GM21447 (cell line): ENCODE results near the gene TSPAN18.

Source experiments
- ATAC-seq: cut with Tn5 transposase; IDR thresholded peaks from one replicate; pipeline ENCODE4 v1.9.1; 2021; ENCODE audit not compliant: unreplicated experiment

The TSPAN18 gene

DNA sequence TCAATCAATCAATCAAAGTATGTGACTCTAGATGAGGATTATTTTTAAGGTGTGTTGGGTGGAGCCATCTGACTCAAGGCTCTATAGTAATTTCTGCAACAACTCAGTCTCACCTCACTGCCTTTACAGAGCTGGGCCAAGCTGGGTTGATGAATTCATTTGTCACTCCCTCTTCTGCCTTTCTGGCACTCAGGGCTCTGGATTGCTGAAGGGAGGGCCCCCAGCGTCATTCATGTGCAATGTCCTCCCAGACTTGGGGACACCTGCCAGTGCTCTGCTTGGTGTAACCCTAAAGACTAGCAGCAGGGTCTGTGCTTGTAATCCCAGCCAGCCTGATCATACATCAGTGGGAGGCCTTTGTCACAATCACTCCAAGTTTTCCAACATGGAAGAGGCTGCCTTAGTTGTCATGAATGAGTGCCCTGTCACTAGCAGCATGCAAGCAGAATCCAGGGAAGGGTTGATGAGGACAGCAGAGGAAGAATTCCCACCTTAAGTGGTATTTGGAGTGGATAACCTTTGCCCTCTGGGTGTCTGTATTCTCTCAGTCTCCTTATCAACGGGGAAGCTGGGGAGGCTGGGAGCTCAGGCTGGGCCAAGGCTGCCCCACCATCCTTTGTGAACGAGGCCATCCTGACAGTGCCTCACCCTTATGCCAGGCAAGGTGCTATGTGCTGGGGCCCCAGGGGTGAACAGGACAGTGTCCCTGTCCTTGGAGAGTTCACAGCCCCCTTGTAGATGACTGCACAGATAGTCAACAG lies 225.9 kb downstream of the TSPAN18 start:
- no peak for ATAC-seq

DNA sequence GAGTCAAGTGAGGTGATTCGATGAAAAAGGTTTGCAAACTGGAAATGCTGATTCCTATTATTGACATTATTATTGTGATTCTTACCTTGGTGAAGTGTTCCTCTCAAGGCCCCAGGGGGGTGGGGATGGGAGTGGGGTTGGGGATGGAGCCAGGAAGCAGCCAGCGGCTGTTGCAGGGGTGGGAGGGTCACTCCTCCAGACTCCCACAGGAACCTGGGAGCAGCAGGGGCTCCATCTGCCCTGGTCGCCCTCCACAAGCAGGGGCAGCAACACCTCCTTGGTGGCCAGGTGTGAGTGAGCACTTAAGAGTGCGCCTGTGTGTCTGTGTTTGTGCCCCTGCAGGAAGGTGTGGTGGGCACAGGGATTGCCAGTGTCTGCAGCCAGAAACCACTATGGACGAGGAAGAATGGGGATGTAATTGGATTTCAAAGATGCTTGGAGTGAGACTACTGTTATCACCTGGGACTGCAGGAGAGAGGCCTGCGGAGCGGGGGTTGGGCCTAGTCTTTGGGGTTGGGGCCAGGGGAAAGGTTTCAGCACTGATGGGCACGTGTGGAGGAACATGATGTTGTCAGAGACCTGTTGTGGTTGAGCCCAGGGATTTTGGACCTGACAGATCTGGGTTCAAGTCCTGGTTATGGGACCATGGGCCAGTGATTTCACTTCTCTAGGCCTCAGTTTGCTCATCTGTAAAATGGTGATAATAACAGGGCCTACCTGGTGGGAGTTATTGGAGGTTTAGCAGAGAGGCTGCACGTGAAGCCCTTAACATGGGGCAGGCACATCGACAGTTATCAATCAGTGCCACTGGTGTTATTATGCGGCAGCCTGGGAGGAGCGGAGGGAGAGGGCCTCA lies 227.5 kb downstream of the TSPAN18 start:
- ATAC-seq: no peak

DNA sequence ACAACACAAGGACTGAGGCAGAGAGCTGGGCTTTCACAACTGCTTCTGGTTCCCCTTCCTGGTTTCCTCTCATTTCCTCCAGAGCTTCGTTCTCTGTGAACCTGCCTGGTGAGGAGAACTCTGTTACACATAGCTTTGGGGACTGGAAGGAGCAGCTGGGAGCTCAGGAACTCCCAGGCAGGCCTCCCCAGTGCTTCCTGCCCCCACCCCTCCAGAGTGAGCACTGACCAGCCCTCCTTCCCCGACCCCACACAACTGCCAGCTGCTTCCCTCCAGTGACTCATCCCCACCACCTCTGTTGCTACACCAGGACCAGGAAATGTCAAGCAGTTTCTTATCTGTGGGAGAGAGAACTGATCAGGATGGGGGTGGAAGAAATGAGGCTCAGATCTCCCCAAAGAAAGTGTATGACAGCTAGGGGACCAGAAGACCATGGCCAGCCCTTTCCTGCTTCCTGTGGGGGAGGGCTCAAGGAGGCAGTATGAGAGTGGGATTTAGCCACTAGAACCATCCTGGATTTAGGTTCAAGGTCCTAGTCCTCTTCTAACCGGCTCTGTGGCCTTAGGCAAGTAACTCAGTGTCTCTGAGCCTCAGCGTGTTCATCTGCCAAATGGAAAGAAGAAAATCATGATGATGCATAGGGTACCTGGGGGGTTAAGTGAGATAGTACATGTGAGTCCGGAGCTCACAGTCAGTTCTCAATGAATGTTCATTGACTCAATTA lies 228.4 kb downstream of the TSPAN18 start:
- no peak for ATAC-seq

DNA sequence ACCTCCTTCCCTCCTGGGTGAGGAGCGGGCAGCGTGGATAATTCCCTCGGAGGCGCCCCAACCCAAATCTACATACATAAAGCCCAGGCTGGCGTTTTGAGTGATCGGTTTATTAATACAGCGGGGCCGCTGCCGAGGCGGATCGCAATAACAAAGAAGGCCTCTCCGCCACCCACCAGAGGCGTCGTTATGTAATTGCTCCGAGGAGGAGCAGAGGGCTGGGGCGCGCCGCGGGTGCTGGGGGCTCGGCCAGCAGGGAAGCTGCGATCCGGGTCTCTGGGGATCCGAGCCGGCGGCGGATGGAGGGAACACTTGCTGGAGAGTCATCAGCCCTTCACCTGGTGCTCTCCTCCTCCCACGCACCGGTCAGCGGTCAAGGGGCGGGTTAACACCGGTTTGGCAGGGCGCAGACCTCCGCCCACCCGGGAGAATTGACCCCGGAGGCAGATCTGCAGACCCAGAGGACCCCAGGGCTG lies 230.3 kb downstream of the TSPAN18 start:
- ATAC-seq: no peak

DNA sequence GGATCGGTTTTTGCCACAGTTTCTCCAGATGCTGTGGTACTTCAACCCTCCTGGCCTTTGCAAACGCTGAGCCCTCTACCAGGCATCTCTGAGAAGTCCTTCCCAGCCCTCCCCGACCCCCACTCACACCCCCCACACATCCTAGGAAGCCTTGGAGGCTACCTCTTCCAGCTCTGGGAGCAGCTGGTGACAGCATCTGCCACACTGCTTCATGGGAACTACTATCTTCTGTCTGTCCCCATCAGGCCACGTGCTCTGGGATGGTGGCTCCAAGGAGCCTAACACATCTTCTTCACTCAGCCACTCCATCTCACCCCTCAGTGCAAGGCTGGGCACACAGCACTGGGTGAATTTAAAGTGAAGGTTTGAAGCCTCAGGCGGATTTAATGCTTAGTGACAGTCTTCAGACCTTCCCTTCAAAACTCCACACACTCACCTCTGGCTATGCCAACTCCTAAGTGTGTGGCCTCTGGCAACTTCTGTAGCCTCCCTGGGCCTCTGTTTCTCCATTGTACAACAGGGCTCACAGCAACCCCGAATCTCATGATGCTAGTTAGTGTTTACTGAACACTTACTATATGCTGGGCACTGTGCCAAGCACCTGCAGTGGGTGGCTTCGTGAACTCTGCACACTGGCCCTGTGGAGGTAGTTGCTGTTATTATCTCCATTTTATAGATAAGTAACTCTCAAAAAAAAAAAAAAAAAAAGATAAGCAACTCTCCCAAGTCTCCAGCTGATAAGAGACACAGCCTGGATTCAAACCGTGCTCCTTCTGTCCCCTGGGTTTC lies 231.2 kb downstream of the TSPAN18 start:
- no peak for ATAC-seq

DNA sequence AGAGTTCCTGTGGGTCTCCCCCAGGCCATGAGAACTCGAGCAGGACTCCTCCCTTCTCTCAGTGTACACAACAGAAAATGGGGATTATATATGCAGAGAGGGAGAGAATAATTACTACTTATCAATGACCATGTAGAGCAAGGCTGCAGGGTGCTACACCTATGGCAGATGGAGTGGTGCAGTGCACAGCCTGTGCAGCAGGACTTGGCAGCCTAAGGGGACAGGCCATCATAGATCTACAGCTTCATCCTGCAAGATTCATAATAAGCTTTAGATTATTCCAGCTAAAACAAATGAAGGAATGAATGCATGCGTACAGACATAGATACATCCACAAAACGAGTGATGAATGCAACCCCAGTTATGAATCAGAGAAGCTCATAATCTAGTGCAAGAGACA lies 232.3 kb downstream of the TSPAN18 start:
- ATAC-seq: no peak

DNA sequence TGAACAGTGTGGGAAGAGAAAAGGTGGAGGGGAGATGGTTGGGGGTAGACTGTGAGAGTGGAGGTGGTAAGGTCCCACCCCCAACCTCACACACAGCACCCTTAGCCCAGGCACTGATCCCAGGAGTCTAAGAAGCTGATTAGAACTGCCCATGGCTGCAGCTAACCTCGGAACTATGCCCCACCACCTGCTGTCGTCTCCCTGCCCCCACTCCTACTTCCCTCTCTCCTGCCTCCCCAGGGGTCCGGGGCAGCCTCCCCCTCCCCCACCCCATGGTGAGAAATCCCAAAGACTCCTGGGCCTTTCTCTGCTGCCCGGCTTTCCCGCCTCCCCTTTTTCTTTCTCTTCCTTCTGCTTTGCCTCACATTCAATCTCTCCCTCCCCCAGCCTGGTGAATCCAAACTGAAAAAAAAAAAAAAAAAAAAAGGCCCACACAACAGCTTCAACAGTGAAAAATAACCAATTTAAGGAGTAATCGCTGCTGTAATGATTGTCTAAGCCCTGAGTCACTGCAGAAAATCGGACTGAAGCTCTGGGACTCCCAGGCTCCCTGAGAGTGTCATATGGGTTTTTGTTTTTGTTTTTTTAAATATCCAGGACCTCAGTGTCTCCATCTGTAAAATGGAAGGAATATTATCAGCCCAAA lies 233.6 kb downstream of the TSPAN18 start:
- no peak for ATAC-seq

DNA sequence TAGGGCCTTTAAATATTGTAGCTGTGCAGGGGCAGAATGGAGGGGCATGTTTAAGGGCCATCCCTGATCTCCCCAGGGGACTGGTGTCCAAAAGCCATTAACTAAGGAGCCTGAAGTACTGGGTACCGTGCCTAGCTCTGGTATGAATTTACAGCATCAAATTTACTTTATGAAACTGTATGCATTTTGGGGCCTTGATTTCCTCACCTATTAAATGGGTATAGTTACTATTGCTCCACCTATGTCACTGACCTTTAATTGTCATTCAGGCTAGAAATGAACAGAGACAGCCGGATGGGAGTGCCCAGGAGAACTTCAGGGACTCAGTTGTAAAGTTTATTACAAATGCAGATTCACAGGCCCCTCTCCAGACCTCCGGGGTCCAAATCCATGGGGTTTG lies 235.7 kb downstream of the TSPAN18 start:
- ATAC-seq: no peak

DNA sequence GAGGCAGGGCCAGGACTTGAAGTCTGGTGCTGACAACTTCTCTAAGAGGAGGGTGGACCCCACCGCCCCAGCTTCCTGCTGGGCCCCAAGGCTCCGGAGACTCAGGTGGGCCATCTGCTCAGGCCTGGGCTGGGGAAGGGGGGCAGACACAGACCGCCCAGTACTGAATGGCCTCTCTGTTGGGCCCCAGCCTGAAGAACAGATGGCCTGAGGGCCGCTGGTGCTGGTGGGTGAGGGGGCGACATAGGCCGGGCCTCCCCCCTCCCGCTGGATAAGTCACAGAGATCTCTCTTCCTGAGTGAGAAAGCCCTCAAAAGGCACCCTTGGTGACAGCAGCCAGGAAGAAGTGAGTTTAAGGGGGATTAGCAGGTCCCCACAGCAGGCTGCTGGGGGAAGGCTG lies 236.4 kb downstream of the TSPAN18 start:
- no peak for ATAC-seq

DNA sequence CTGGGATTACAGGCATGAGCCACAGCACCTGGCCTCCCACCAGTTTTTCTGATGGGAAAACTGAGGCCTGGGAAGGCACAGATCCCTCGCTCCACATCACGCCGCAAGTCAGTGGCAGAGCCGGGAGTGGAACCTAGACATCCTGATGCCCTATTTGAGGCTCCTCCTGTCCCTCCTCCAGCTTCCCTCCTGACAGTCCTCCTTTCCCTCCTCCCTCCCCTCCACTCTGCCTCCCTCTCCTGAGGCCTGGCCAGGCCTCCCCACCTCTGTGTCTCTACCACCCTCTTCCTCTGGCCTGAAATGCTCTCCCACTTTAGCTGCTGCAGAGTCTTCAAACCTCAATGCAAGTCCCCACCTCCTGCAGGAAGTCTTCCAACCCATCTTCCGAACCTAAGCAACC lies 237.2 kb downstream of the TSPAN18 start:
- no peak for ATAC-seq

DNA sequence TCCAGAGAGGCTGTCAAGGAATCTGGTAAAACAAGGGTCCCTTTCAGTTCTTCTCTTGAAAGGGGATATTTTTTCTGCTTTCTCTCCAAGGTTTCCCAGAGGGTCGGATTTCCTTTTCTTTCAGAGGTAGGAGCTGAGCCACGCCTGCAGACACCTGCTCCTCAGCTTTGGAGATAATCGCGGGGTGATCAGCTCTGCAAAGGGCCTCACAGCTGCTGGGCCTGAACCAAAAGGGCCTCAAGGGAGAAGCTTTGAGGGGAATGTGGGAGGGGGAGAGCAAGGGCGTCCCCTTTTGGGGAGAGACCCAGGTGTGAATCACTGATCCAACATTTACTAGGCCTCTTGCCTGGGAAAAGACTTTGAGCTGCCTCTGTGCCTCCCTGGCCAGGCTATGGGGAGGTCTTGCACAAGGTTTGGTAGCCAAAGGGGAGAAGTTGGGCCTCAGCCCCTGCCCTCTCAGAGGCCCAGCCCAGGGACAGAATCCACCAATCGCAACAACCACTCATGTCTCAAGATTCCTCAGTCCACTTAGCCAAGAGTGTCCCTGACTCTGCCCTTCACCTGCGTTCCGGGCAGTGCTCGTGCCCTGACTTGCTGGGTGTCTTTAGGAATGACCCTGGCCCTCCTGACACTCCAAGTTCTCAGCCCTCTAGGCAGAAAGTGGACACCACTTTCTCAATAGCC lies 237.9 kb downstream of the TSPAN18 start:
- ATAC-seq: no peak

DNA sequence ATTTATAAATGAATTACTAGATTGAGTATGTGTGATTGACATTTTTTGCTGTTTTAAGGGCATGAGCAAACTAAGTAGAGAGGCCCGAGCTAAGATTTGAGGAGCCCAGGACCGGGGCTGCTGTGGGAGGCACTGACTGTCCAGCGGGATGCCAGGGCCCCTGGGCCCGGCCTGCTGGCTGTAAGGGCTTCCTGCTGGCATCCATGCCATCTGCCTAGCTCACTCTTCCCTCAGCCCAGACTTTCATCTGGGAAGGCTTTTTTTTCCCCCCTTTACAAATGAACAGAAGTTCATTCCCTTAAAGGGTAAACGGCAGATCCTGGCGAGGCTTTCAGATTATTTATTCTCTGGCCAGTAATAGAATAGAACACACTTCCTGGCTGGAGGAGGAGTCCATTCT lies 239.9 kb downstream of the TSPAN18 start:
- ATAC-seq: no peak

DNA sequence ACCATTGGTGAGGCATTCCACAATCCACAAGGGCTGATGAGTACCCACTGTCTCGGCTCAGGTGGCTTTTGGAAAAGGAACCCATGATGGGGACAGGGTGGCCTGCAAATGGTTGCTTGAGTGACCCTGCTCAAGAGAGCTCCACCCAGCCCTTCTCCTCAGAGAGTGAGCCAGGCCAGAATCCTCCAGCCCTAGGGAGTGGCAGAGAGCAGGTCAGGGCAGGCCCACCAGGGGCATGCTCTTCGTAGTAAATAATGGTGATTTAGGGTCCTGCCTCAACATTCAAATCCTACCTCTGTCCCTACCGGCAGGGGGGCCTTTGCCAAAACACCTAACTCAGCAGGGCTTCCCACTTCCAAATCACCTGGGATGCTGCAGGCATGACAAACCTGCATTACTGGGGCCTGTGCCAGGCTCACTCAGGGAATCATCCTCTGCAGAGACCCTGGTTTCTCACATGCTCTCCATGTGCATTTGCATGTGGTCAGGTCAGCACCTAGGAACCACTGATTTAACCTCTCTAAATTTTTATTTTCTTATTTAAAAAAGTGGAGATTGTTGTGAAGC lies 241.3 kb downstream of the TSPAN18 start:
- ATAC-seq: no peak

DNA sequence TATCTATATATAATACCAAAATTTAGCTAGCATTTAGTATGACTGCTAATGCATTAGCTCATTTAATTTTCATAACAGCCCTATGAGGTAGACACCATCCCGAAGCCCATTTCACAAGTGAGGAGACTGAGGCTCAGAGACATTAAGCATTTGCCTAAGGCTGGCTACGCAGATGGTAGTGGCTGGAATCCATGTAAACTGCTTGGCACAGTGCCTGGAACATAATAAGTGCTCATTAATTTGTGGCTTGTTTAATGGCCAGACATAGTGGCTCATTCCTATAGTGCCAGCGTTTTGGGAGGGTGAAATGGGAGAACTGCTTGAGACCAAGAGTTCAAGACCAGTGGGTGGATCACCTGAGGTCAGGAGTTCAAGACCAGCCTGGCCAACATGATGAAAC lies 241.7 kb downstream of the TSPAN18 start:
- no peak for ATAC-seq

DNA sequence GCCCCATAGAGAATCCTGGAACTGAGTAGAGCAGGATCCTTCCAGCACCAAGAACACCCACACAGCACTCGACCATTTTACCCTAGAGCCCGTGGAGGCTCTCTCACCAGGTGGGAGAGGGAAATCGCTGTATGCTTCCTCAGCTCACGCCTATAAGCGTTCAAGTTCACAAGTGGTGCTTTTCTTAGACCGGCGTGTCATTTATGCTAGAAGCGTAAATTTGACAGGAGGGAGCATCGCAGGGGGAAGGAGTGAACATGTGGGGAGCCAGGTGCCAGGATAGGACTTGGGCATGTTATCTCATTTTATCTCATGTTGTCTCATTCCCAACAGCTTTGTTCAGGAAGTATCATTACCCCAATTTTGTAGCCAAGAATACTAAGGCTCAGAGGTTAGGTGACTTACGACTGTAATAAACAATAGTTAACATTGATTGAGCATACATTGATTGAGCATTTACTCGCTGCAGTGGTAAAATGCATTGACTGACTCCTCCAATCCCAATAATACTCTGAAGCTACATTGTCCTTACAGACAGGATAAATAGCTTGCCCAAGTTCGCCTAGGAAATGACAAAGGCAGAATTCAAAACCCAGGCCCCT lies 243.0 kb downstream of the TSPAN18 start:
- ATAC-seq: no peak

DNA sequence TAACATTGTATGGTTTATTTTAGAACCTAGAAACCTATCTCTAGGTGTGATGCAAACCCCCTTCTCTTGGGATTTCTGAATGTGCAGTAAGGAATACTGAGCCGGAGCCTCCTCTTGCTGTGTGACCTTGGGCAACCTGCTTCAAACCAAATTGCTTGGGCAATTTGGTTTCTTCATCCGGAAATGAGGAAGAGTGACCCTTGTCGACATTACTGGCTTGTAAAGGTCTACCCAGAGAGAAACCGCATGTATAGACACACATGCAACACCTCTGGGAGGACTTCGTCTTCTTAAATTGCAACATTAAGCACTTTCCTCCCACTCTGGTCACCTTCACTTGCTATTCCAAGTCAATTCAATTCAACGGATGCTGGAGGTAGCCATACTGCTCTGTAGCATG lies 243.5 kb downstream of the TSPAN18 start:
- ATAC-seq: no peak

DNA sequence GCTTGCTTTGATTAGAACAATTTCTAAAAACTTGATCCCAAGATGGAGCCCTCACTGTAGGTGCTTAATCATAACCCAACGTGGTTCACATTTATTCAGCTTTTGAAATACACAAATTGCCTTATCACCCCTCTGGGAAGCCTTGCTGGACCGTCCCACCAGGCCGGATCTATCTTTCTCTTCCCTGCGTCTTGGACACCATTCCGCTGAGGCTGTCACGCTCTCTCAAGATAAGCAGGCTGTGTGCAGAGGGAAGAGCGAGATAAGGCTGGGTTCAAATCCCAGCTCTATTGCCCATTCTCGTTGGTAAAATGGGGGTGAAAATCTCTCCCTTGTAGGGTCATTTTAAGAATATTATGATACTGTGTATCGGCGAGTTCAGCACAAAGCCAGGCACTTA lies 244.4 kb downstream of the TSPAN18 start:
- ATAC-seq: no peak

DNA sequence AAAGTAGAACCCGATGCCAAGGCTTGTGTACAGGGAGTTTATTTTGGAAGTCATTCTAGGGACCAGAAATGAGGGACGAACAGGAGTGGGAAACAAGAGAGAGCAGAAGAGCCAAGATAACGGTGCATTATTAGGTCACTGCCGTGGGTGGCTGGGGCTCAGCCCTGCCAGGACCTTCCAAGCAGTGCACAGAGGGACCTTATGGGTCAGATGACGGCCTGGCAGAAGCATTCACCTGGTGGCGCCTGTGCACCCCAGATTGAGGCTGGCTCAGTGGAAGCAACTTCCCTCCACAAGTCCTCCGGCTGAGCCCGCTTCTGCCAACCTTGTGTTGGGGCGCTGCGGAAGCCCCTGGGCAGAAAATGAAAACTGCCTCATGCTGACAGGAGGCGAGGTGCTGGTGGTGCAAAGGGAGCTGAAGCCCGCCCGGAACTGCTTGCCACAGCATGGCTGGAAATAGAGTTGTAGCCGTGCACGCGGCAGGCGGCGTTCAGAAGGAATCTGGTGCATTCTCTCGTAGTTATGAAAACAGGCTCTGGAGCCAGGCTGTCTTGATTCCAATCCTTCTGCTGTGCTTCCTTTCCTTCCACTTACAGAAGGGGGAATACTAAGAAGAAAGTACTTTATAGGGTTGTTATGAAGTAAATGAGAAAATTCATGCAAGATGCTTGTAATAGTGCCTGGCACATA lies 246.1 kb downstream of the TSPAN18 start:
- ATAC-seq: no peak
